Neuronal stem cell (in vitro differentiated cells): Measurements from ENCODE around the gene LCN10.
A peak's percentile ranks its signal among the peaks of the same experiment; 100 is the strongest.
"Not testable (repeated sequence)": the region's sequence is repeated elsewhere in the genome, so short reads cannot be mapped to it uniquely, and the experiment has no call there.

Source experiments
- DNase-seq: peaks from one replicate; pipeline ENCODE4 v3.0.0-alpha.2; 2013; ENCODE audit warnings: low spot score
- H2AFZ ChIP-seq: one replicate; pipeline ENCODE4 v1.6.1; 2013; ENCODE audit warnings: mild to moderate bottlenecking, low read length, inconsistent platforms
- H2AK5ac ChIP-seq: 2 replicates; pipeline ENCODE4 v1.6.1; 2013; ENCODE audit warnings: low read depth, mild to moderate bottlenecking, inconsistent platforms, low read length, moderate library complexity, mixed read lengths
- H2BK120ac ChIP-seq: 2 replicates; pipeline ENCODE4 v1.6.1; 2013; ENCODE audit warnings: low read depth, mild to moderate bottlenecking, inconsistent platforms, low read length, moderate library complexity, mixed read lengths
- H2BK12ac ChIP-seq: one replicate; pipeline ENCODE4 v1.6.1; 2013; ENCODE audit warnings: low read length, inconsistent platforms
- H2BK15ac ChIP-seq: 2 replicates; pipeline ENCODE4 v1.6.1; 2013; ENCODE audit warnings: mild to moderate bottlenecking, low read length, inconsistent platforms, mixed read lengths
- H2BK5ac ChIP-seq: one replicate; pipeline ENCODE4 v1.6.1; 2013; ENCODE audit warnings: inconsistent platforms, mild to moderate bottlenecking, low read length, moderate library complexity
- H3K14ac ChIP-seq: one replicate; pipeline ENCODE4 v1.6.1; 2013; ENCODE audit warnings: low read length, inconsistent platforms
- H3K18ac ChIP-seq: 2 replicates; pipeline ENCODE4 v1.6.1; 2013; ENCODE audit warnings: low read length, inconsistent platforms
- H3K23ac ChIP-seq: 2 replicates; pipeline ENCODE4 v1.6.1; 2013; ENCODE audit warnings: low read depth, mild to moderate bottlenecking, mixed read lengths, low read length, inconsistent platforms; ENCODE audit not compliant: poor library complexity
- H3K27ac ChIP-seq: replicated peaks from 3 replicates; pipeline ENCODE4 v1.5.1; 2013; ENCODE audit warnings: low read length, inconsistent platforms
- H3K27me3 ChIP-seq, 3 experiments: 2 replicates each; pipeline ENCODE4 v1.6.1; 2013; ENCODE audit warnings: low read length in 3 of 3, mild to moderate bottlenecking in 2 of 3, inconsistent platforms in 1 of 3, low read depth in 1 of 3, mixed read lengths in 1 of 3, moderate library complexity in 1 of 3; ENCODE audit not compliant: control insufficient read depth in 3 of 3, insufficient read depth in 3 of 3
- H3K36me3 ChIP-seq, 2 donors: replicated peaks in 1 of 2; 2 replicates each; pipeline ENCODE4 v1.6.1; 2013; ENCODE audit warnings: low read length in 2 of 2; ENCODE audit not compliant: control insufficient read depth in 2 of 2, insufficient read depth in 2 of 2
- H3K4ac ChIP-seq: 2 replicates; pipeline ENCODE4 v1.6.1; 2013; ENCODE audit warnings: inconsistent platforms, mild to moderate bottlenecking, low read length, moderate library complexity
- H3K4me1 ChIP-seq, 2 donors: 1 replicate in 1 of 2; 2 replicates in 1 of 2; pipeline ENCODE4 v1.6.1; 2013; ENCODE audit warnings: low read length in 2 of 2, low read depth in 1 of 2; ENCODE audit not compliant: control insufficient read depth in 2 of 2, insufficient read depth in 1 of 2
- H3K4me2 ChIP-seq: one replicate; pipeline ENCODE4 v1.6.1; 2013; ENCODE audit warnings: mild to moderate bottlenecking, low read length, inconsistent platforms; ENCODE audit not compliant: insufficient read depth, poor library complexity, severe bottlenecking
- H3K4me3 ChIP-seq, 2 donors: 2 replicates each; pipeline ENCODE4 v1.5.1; 2013; ENCODE audit warnings: low read length in 2 of 2, mild to moderate bottlenecking in 2 of 2, inconsistent platforms in 1 of 2, moderate library complexity in 1 of 2
- H3K79me1 ChIP-seq: one replicate; pipeline ENCODE4 v1.6.1; 2013; ENCODE audit warnings: low read depth, mild to moderate bottlenecking, inconsistent platforms, low read length, moderate library complexity
- H3K9ac ChIP-seq: one replicate; pipeline ENCODE4 v1.6.1; 2013; ENCODE audit warnings: mild to moderate bottlenecking, low read depth, low read length, inconsistent platforms; ENCODE audit not compliant: poor library complexity
- H3K9me3 ChIP-seq, 2 donors: replicated peaks in 1 of 2; 2 replicates each; pipeline versions ENCODE3 to v1.6.1; 2013; ENCODE audit warnings: low read length in 2 of 2, mild to moderate bottlenecking in 2 of 2, inconsistent platforms in 1 of 2, low read depth in 1 of 2, mixed read lengths in 1 of 2, moderate library complexity in 1 of 2; ENCODE audit not compliant: control insufficient read depth in 2 of 2, insufficient read depth in 1 of 2
- H4K8ac ChIP-seq: one replicate; pipeline ENCODE4 v1.6.1; 2013; ENCODE audit warnings: low read depth, mild to moderate bottlenecking, inconsistent platforms, low read length, moderate library complexity
- H4K91ac ChIP-seq: one replicate; pipeline ENCODE4 v1.6.1; 2013; ENCODE audit warnings: low read length, low read depth, mild to moderate bottlenecking, inconsistent platforms; ENCODE audit not compliant: poor library complexity
- WGBS, 2 donors: extraction: QIAGEN DNeasy Blood & Tissue Kit; methylation state at CpG; one replicate each; pipeline ENCODE4 v1.1.7; 2013; ENCODE audit warnings: missing lambda C conversion rate in 2 of 2, mixed read lengths in 1 of 2; ENCODE audit not compliant: insufficient read length in 2 of 2, insufficient replicate concordance in 1 of 2; ENCODE audit errors: extremely low coverage in 2 of 2; 5-methylcytosine and 5-hydroxymethylcytosine counted together

The LCN10 gene

GRCh38 chr9:136761545-136761981, 18.8 kb upstream of the LCN10 start:
- Histone ChIP-seq H3K9me3 (no peaks in the 10 kb centered on the region), H3K79me1 (no peaks in the 10 kb centered on the region), H2AFZ (no peak overlapping the region), H3K36me3 (no peaks in the 10 kb centered on the region), H3K9ac (peak overlapping the region; percentile 64), H3K18ac (peak overlapping the region; percentile 84), H3K4ac (no peak overlapping the region), H3K27ac (no peak overlapping the region), H2BK15ac (peak overlapping the region; percentile 79), H2BK120ac (no peak overlapping the region), H3K4me1 (peaks cover 11% of the 10 kb centered on the region in 2 donors), H3K14ac (no peak overlapping the region), H3K4me2 (no peak overlapping the region), H3K23ac (peak overlapping the region; percentile 67), H2BK12ac (peak overlapping the region; percentile 63), H3K27me3 (peaks cover 0 to 4% (median 0%) of the 10 kb centered on the region in 3 experiments), H2AK5ac (peak overlapping the region; percentile 98), H2BK5ac (peak overlapping the region; percentile 62), H4K8ac (no peak overlapping the region), H4K91ac (no peak overlapping the region), H3K4me3 (no peak overlapping the region)
- DNase-seq: no peak
- WGBS, 2 donors: no CpG with 5 or more reads among the region's 13 CpGs

- not testable (repeated sequence) for H4K8ac ChIP-seq, H2BK5ac ChIP-seq, H4K91ac ChIP-seq, DNase-seq, H2BK120ac ChIP-seq, H3K4me2 ChIP-seq, H2AK5ac ChIP-seq, H3K27ac ChIP-seq, H3K4me3 ChIP-seq, H2BK12ac ChIP-seq, H3K14ac ChIP-seq, H3K79me1 ChIP-seq, H3K4ac ChIP-seq, H3K27me3 ChIP-seq, H3K9me3 ChIP-seq, H3K36me3 ChIP-seq
- H3K9ac ChIP-seq: peak overlapping the region; percentile 38
- peaks cover 11% of the 10 kb centered on the region in 2 donors for H3K4me1 ChIP-seq
- peak overlapping the region; percentile 34 for H3K23ac ChIP-seq
- peak overlapping the region; percentile 92 for H2AFZ ChIP-seq
- H3K18ac ChIP-seq: peak overlapping the region; percentile 28
- H2BK15ac ChIP-seq: peak overlapping the region; percentile 76
- WGBS, 2 donors: no CpG with 5 or more reads among the region's 22 CpGs
Measured at GRCh38 chr9:136760834-136761544, 18.2 kb upstream of the LCN10 start.

GRCh38 chr9:136760424-136760823, 17.7 kb upstream of the LCN10 start:
- H3K27me3 ChIP-seq: peaks cover 0 to 3% (median 0%) of the 10 kb centered on the region in 3 experiments
- H2AFZ ChIP-seq: peak overlapping the region; percentile 92
- H3K4me2 ChIP-seq: no peak overlapping the region
- peak overlapping the region; percentile 76 for H2BK15ac ChIP-seq
- no peak overlapping the region for H4K91ac ChIP-seq
- H3K18ac ChIP-seq: peak overlapping the region; percentile 6
- H3K79me1 ChIP-seq: no peaks in the 10 kb centered on the region
- H3K36me3 ChIP-seq: no peaks in the 10 kb centered on the region
- no peak overlapping the region for H2BK12ac ChIP-seq
- peaks cover 11% of the 10 kb centered on the region in 2 donors for H3K4me1 ChIP-seq
- no peak overlapping the region for H3K23ac ChIP-seq
- peaks cover 0 to 2% of the 10 kb centered on the region in 2 donors for H3K9me3 ChIP-seq
- H3K9ac ChIP-seq: peak overlapping the region; percentile 38
- H2BK5ac ChIP-seq: no peak overlapping the region
- DNase-seq: no peak
- WGBS, 2 donors: no CpG with 5 or more reads among the region's 25 CpGs
- no peak overlapping the region for H4K8ac ChIP-seq
- no peak overlapping the region for H3K14ac ChIP-seq
- no peak overlapping the region for H3K4ac ChIP-seq
- no peak overlapping the region for H3K4me3 ChIP-seq
- H3K27ac ChIP-seq: no peak overlapping the region
- H2AK5ac ChIP-seq: peak overlapping the region; percentile 7
- H2BK120ac ChIP-seq: no peak overlapping the region

- no peak overlapping the region for H4K91ac ChIP-seq
- H3K9ac ChIP-seq: peak overlapping the region; percentile 44
- peak overlapping the region; percentile 92 for H2AFZ ChIP-seq
- no peak overlapping the region for H3K4ac ChIP-seq
- peak overlapping the region; percentile 43 for H3K23ac ChIP-seq
- H3K79me1 ChIP-seq: no peaks in the 10 kb centered on the region
- no peak for DNase-seq
- H3K4me3 ChIP-seq: no peak overlapping the region
- no peaks in the 10 kb centered on the region for H3K27me3 ChIP-seq
- H3K9me3 ChIP-seq: peaks cover 0 to 2% of the 10 kb centered on the region in 2 donors
- H2BK12ac ChIP-seq: peak overlapping the region; percentile 84
- no peak overlapping the region for H2BK120ac ChIP-seq
- H3K4me2 ChIP-seq: no peak overlapping the region
- peak overlapping the region; percentile 82 for H3K14ac ChIP-seq
- H3K18ac ChIP-seq: peak overlapping the region; percentile 80
- WGBS, 2 donors: no CpG with 5 or more reads among the region's 27 CpGs
- peak overlapping the region; percentile 92 for H2AK5ac ChIP-seq
- H4K8ac ChIP-seq: peak overlapping the region; percentile 92
- H3K27ac ChIP-seq: no peak overlapping the region
- H3K4me1 ChIP-seq: peaks cover 11% of the 10 kb centered on the region in 2 donors
- H2BK5ac ChIP-seq: peak overlapping the region; percentile 90
- no peaks in the 10 kb centered on the region for H3K36me3 ChIP-seq
- peak overlapping the region; percentile 76 for H2BK15ac ChIP-seq
Measured at GRCh38 chr9:136759436-136760325, 16.9 kb upstream of the LCN10 start.
